Stimulated activated CD4-positive, alpha-beta T cell treated with anti-CD3 and anti-CD28 coated beads, TNF-alpha, amount 100 ng/mL, for 4 hours (primary cell): ENCODE results near the gene NBEAL2.

Experiments used
- DNase-seq, 3 experiments: peaks; one replicate each; pipeline ENCODE4 v3.0.0-alpha.2; 2020; ENCODE audit warnings: low read depth in 3 of 3

Gene NBEAL2

DNA sequence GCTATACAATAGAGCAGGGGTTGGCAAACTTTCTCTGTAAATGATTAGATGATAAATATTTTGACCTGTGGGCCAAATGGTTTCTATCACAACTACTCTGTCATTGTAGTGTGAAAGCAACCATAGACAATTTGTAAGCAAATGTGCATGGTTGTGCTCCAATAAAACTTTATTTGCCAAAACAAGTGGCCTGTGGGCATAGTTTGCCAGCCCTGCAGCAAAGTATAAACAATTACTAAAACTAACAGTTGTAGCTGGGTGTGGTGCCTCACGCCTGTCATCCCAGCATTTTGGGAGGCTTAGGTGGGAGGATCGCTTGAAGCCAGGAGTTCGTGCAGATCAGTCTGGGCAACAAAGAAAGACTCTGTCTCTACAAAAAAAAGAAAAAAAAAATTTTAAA lies 61.6 kb downstream of the NBEAL2 start:
- DNase-seq: no peak

- DNase-seq: no peak
These were observed 62.8 kb downstream of the NBEAL2 start for GRCh38 chr3:47042231-47042791.

GRCh38 chr3:47047069-47047468 lies 67.6 kb downstream of the NBEAL2 start:
- no peak for DNase-seq

DNA sequence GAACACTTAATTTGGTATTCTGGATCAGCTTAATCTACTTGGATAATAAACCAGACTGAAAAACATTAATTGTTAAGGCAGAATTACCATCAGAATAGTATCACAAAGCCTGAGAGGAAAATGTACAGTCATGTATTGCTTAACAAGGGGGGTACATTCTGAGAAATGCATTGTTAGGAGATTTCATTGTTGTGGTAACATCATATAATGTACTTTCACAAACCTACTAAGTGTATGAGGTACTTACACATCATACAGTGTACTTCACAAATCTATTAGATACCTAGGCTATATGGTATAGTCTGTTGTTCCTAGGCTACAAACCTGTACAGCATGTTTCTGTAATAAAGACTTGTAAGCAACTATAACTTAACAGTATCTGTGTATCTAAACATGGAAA lies 68.2 kb downstream of the NBEAL2 start:
- DNase-seq: no peak

- no peak for DNase-seq
These were observed 74.9 kb downstream of the NBEAL2 start for GRCh38 chr3:47054412-47054811.

DNA sequence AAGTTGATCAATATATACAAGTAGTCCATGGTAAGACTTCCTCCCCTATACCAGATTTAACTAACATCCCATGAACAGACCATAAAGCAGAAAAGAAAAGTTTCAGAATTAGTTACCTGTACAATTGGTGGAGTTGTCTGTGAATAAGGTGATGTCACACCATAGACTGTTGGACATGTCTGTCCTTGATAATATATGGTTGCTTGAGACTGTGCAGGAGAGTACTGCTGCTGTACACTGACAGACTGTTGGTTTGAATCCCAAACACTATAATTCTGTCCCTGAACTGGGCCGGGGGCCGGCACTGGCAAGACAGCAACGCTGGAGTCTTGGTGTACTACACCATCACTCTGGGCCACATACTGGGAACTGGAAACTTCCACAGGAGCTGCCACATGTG lies 77.2 kb downstream of the NBEAL2 start:
- no peak for DNase-seq

GRCh38 chr3:47057212-47057671 lies 77.8 kb downstream of the NBEAL2 start:
- peak in 1 of 3 experiments; percentile 38 for DNase-seq
